HCT116 (cell line): ENCODE results near the gene MAP1S.

Source experiments
- TF ChIP-seq, protein P1 (sequence below): IDR thresholded peaks from 2 replicates; pipeline ENCODE4 v1.6.1; 2011; ENCODE audit warnings: mild to moderate bottlenecking, low read length, moderate library complexity; ENCODE audit not compliant: insufficient replicate concordance; ENCODE audit errors: extremely low read depth
- TF ChIP-seq, protein P2 (sequence below): IDR thresholded peaks from 2 replicates; pipeline ENCODE4 v1.6.1; 2012

DNA sequence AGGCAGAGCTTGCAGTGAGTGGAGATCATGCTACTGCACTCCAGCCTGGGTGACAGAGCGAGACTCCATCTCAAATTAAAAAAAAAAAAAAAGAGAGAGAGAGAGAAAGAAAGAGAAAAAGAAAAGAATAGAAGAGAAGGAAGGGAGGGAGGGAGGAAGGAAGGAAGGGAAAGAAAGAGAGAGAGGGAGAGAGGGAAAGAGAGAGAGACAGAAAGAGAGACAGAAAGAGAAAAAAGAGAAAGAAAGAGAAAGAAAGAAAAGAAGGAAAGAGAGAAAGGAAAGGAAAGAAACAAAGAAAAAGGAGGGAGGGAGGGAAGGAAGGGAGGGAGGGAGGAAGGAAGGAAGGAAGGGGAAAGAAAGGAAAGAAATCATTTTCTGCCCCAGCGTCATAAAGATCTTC is 24.1 kb upstream of the MAP1S start:
- TF ChIP-seq, protein P1, sequence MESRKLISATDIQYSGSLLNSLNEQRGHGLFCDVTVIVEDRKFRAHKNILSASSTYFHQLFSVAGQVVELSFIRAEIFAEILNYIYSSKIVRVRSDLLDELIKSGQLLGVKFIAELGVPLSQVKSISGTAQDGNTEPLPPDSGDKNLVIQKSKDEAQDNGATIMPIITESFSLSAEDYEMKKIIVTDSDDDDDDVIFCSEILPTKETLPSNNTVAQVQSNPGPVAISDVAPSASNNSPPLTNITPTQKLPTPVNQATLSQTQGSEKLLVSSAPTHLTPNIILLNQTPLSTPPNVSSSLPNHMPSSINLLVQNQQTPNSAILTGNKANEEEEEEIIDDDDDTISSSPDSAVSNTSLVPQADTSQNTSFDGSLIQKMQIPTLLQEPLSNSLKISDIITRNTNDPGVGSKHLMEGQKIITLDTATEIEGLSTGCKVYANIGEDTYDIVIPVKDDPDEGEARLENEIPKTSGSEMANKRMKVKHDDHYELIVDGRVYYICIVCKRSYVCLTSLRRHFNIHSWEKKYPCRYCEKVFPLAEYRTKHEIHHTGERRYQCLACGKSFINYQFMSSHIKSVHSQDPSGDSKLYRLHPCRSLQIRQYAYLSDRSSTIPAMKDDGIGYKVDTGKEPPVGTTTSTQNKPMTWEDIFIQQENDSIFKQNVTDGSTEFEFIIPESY, result no peak
- TF ChIP-seq, protein P2, sequence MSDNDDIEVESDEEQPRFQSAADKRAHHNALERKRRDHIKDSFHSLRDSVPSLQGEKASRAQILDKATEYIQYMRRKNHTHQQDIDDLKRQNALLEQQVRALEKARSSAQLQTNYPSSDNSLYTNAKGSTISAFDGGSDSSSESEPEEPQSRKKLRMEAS, result no peak
